ENCODE measurements around the gene ZNF638. TPM values are rescaled to one million over a fixed set of nuclear protein-coding genes. Genes with fewer than 3 reads are reported as not detected.

The ZNF638 gene
- total and polyA plus RNA-seq, 2 donors (not counting 3 experiments of a cell fraction or from before 2014, with no cell fraction given), result 36.4 to 111 TPM

DNA sequence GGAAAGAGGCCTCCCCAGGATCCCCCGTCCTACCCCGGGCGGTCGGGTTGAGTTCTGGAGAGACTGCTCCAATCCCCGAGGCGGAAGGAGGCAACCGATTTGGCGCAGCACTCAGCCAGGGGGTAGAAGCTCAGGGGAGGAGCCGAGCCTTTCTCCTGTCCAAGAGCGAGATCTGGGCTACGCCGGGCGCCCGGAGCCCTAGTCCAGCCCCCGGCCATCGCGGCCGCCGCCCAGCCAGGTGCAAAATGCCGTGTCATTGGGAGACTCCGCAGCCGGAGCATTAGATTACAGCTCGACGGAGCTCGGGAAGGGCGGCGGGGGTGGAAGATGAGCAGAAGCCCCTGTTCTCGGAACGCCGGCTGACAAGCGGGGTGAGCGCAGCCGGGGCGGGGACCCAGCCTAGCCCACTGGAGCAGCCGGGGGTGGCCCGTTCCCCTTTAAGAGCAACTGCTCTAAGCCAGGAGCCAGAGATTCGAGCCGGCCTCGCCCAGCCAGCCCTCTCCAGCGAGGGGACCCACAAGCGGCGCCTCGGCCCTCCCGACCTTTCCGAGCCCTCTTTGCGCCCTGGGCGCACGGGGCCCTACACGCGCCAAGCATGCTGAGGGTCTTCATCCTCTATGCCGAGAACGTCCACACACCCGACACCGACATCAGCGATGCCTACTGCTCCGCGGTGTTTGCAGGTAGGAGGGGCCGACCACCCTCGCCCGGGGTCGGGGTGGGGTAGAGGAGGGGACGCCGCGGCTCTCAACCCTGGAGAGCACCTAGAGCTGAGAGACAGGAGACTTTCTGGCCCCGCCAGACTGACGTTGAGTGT lies 122.0 kb downstream of the ZNF638 start, which contains the start of gene DYSF:
DYSF (plus strand) TSS at position 158 of the 817 bp plus-strand sequence.
- Histone ChIP-seq H3K4me1 (ENCODE audit: control insufficient read depth, extremely low read depth, insufficient read depth, low read length) (peaks cover 58% of the 10 kb centered on the region), H3K9me3 (replicated peaks; ENCODE audit: control insufficient read depth, insufficient read depth, low read length) (no peaks in the 10 kb centered on the region), H4K20me1 (replicated peaks; ENCODE audit: control insufficient read depth, extremely low read depth, insufficient read depth, low read length) (no peaks in the 10 kb centered on the region), H2AFZ (ENCODE audit: low read depth, low read length) (peak within 1 kb of the TSS; percentile 51), H3K36me3 (ENCODE audit: control insufficient read depth in 2 of 2, extremely low read depth in 1 of 2, insufficient read depth in 2 of 2, low read length in 2 of 2) (no peaks in the 10 kb centered on the region), H3K9me1 (replicated peaks; ENCODE audit: control insufficient read depth, extremely low read depth, insufficient read depth, low read length) (no peaks in the 10 kb centered on the region), H3K79me2 (ENCODE audit: control insufficient read depth, insufficient read depth, low read length) (no peaks in the 10 kb centered on the region), H3K4me2 (ENCODE audit: insufficient read depth, low read length) (peak within 1 kb of the TSS; percentile 79), H3K4me3 (replicated peaks in 1 of 3; ENCODE audit: insufficient read depth in 1 of 3, low read depth in 1 of 3, low read length in 3 of 3) (peak within 1 kb of the TSS; percentile 10 to 55 (median 34)), H3K27ac (ENCODE audit: insufficient read depth, low read depth, low read length) (no peak within 1 kb of the TSS), H3K27me3 (ENCODE audit: control insufficient read depth in 2 of 2, insufficient read depth in 2 of 2, low read length in 2 of 2) (no peaks in the 10 kb centered on the region), H3K9ac (replicated peaks; ENCODE audit: extremely low read depth, insufficient read depth, low read length) (peak within 1 kb of the TSS; percentile 51)
- POLR2A ChIA-PET, result interaction anchor here (0.7 to 1.3 kb wide), 3 partner anchors 20 to 122 kb away, joined by 3 to 6 read pairs (median 4); partner anchors contain the start of gene ZNF638
- TSS peak; percentile 57 for BruUV-seq (replicated peaks)
- peak; percentile 12 for FAIRE-seq
- CTCF ChIA-PET, result interaction anchor here (0.7 to 19.5 kb wide), 7 partner anchors 8 to 438 kb away, joined by 3 to 670 read pairs (median 4); no protein-coding TSS in a partner anchor
- DNase-seq (ENCODE audit: low read depth, low spot score), result no peak
- intact Hi-C loops (cut with micrococcal nuclease), result loop anchor here (10.0 kb wide), 1 partner anchor 151 kb away; no protein-coding TSS in a partner anchor
- dilution Hi-C loops (cut with MboI; ENCODE audit: extremely low pct_ligation_motif_present, low sequenced_read_pairs), result no loop called here
- TF ChIP-seq, protein P1, sequence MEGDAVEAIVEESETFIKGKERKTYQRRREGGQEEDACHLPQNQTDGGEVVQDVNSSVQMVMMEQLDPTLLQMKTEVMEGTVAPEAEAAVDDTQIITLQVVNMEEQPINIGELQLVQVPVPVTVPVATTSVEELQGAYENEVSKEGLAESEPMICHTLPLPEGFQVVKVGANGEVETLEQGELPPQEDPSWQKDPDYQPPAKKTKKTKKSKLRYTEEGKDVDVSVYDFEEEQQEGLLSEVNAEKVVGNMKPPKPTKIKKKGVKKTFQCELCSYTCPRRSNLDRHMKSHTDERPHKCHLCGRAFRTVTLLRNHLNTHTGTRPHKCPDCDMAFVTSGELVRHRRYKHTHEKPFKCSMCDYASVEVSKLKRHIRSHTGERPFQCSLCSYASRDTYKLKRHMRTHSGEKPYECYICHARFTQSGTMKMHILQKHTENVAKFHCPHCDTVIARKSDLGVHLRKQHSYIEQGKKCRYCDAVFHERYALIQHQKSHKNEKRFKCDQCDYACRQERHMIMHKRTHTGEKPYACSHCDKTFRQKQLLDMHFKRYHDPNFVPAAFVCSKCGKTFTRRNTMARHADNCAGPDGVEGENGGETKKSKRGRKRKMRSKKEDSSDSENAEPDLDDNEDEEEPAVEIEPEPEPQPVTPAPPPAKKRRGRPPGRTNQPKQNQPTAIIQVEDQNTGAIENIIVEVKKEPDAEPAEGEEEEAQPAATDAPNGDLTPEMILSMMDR (IDR thresholded peaks at IDR 0.05; ENCODE audit: extremely low read depth in 1 of 2, insufficient read depth in 1 of 2, low read depth in 1 of 2, low read length in 2 of 2), result no peak
- no peak for TF ChIP-seq FOS (IDR thresholded peaks at IDR 0.05; ENCODE audit: borderline replicate concordance, insufficient read depth, low read length)
- TF ChIP-seq, protein P2, sequence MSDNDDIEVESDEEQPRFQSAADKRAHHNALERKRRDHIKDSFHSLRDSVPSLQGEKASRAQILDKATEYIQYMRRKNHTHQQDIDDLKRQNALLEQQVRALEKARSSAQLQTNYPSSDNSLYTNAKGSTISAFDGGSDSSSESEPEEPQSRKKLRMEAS (IDR thresholded peaks at IDR 0.05; ENCODE audit: insufficient read depth, insufficient read length), result no peak
- TF ChIP-seq POLR2A (IDR thresholded peaks at IDR 0.05; ENCODE audit: low read depth, low read length), result no peak
- no peak for TF ChIP-seq GATA2 (IDR thresholded peaks at IDR 0.05; ENCODE audit: insufficient read depth, insufficient read length, low read depth, low read length)
- no peak for TF ChIP-seq MYC (IDR thresholded peaks at IDR 0.05; ENCODE audit: low read depth, low read length)
- TF ChIP-seq POLR2AphosphoS5 (IDR thresholded peaks at IDR 0.05; ENCODE audit: insufficient read depth, low read depth, low read length), result no peak
- TF ChIP-seq JUN (IDR thresholded peaks at IDR 0.05; ENCODE audit: borderline replicate concordance, insufficient read depth, insufficient read length, low read depth), result no peak
- TF ChIP-seq EZH2 (IDR thresholded peaks at IDR 0.05; ENCODE audit: borderline replicate concordance, low read depth, low read length, severe bottlenecking), result no peak

Data from endothelial cell of umbilical vein (primary cell).